Measurements from ENCODE around the gene MGMT. TPM values are rescaled to one million over a fixed set of nuclear protein-coding genes. Genes with fewer than 3 reads are reported as not detected.

Gene MGMT
- total RNA-seq, 1 experiment from 2014 or later, result 21.2 TPM

DNA sequence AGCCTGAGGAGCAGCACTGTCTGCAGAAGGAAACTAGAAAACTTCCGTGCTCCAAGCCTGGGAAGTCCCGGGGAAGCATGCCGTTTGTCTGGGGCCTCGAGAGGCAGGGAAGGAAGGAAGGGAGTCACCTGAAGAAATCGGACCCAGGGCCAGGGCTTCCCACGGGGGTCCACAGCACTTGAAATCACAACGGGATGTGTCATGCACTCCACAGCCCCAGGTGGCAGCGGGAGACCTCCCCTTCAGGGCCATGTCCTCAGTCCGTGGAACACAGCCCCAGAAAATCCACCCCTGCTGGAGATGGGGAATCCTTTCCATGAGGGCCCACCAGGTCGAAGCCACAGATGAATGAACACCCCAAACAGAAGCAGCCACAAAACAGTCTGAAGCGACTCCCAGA lies 239.5 kb downstream of the MGMT start:
- no peaks in the 10 kb centered on the region for H3K4me1 ChIP-seq (replicated peaks; ENCODE audit: insufficient read depth)
- BruUV-seq (replicated peaks), result no TSS peak
- H2AFZ ChIP-seq, result no peak overlapping the region
- H3K36me3 ChIP-seq (ENCODE audit: low read depth), result no peaks in the 10 kb centered on the region
- H3K9me3 ChIP-seq (ENCODE audit: insufficient read depth, low read depth), result no peaks in the 10 kb centered on the region
- H3K4me2 ChIP-seq, result no peak overlapping the region
- ChIA-PET POLR2A (ENCODE audit: unreplicated experiment) (no interaction called here), CTCF (no interaction called here)
- H3K4me3 ChIP-seq, result no peak overlapping the region
- H3K9me2 ChIP-seq (ENCODE audit: insufficient read depth), result no peaks in the 10 kb centered on the region
- no peak overlapping the region for H3K27ac ChIP-seq
- intact Hi-C loops (cut with micrococcal nuclease; ENCODE audit: unreplicated experiment), result no loop called here
- no peak for DNase-seq
- H4K20me1 ChIP-seq (ENCODE audit: insufficient read depth), result no peaks in the 10 kb centered on the region
- H3K79me2 ChIP-seq (ENCODE audit: low read depth), result no peaks in the 10 kb centered on the region
- no peaks in the 10 kb centered on the region for H3K27me3 ChIP-seq (ENCODE audit: insufficient read depth, low read depth)
- no peaks in the 10 kb centered on the region for H3F3A ChIP-seq (ENCODE audit: insufficient read depth, low read depth)
- no peak for TF ChIP-seq EZH2 (IDR thresholded peaks at IDR 0.05; ENCODE audit: low read depth)
- TF ChIP-seq, protein P1, sequence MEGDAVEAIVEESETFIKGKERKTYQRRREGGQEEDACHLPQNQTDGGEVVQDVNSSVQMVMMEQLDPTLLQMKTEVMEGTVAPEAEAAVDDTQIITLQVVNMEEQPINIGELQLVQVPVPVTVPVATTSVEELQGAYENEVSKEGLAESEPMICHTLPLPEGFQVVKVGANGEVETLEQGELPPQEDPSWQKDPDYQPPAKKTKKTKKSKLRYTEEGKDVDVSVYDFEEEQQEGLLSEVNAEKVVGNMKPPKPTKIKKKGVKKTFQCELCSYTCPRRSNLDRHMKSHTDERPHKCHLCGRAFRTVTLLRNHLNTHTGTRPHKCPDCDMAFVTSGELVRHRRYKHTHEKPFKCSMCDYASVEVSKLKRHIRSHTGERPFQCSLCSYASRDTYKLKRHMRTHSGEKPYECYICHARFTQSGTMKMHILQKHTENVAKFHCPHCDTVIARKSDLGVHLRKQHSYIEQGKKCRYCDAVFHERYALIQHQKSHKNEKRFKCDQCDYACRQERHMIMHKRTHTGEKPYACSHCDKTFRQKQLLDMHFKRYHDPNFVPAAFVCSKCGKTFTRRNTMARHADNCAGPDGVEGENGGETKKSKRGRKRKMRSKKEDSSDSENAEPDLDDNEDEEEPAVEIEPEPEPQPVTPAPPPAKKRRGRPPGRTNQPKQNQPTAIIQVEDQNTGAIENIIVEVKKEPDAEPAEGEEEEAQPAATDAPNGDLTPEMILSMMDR (conservative IDR thresholded peaks at IDR 0.05), result no peak

DNA sequence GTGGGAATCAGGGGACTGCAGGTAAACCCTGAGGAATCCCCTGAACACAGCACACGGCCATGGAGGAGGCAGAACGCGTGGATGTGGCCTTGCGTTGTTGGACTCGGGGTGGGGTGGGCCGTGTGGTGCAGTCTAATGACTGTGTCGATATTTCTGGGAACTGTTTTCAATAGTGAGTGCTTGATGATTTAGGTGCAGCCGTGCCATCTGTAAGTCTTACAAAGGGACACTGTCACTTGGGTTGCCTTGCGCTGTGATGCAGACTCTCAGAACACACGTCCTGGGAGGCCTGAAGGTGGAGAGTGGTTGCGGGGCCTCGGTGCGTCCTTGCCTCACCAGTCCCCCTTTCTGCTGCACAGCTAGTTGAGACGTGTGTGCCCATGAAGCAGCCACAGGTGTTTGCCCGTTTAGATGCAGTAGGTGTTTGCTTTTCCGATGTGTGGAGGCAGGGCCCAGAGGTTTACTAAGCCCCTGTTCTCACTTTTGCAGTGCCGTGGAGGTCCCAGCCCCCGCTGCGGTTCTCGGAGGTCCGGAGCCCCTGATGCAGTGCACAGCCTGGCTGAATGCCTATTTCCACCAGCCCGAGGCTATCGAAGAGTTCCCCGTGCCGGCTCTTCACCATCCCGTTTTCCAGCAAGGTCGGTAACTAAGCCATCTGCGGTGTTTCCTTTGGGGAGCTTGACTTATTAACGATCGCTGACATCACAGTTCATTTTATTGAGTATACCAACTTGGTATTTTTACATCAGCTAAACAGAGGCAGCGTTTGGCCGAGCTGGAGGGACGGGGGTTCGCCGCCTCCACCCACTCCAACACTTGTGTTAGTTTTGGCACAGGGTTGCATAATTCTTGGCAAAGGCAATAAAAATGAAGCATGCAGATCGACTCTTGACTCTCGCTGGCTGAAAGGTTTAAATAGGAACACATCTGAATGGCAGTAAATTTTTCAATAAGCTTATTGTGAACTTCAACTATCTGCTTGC lies 240.7 kb downstream of the MGMT start:
- H3K9me2 ChIP-seq (ENCODE audit: insufficient read depth), result no peaks in the 10 kb centered on the region
- H3K79me2 ChIP-seq (ENCODE audit: low read depth), result no peaks in the 10 kb centered on the region
- H3K4me1 ChIP-seq (replicated peaks; ENCODE audit: insufficient read depth), result no peaks in the 10 kb centered on the region
- H3K27ac ChIP-seq, result no peak overlapping the region
- no peak overlapping the region for H3K4me2 ChIP-seq
- no peak overlapping the region for H3K4me3 ChIP-seq
- no peak for DNase-seq
- TF ChIP-seq EZH2 (IDR thresholded peaks at IDR 0.05; ENCODE audit: low read depth), result no peak
- TF ChIP-seq, protein P1 (conservative IDR thresholded peaks at IDR 0.05), result no peak
- H3K9me3 ChIP-seq (ENCODE audit: insufficient read depth, low read depth), result no peaks in the 10 kb centered on the region
- ChIA-PET CTCF (no interaction called here), POLR2A (ENCODE audit: unreplicated experiment) (no interaction called here)
- no peaks in the 10 kb centered on the region for H3K27me3 ChIP-seq (ENCODE audit: insufficient read depth, low read depth)
- H4K20me1 ChIP-seq (ENCODE audit: insufficient read depth), result no peaks in the 10 kb centered on the region
- H3F3A ChIP-seq (ENCODE audit: insufficient read depth, low read depth), result no peaks in the 10 kb centered on the region
- H3K36me3 ChIP-seq (ENCODE audit: low read depth), result no peaks in the 10 kb centered on the region
- BruUV-seq (replicated peaks), result no TSS peak
- H2AFZ ChIP-seq, result no peak overlapping the region
- intact Hi-C loops (cut with micrococcal nuclease; ENCODE audit: unreplicated experiment), result no loop called here

DNA sequence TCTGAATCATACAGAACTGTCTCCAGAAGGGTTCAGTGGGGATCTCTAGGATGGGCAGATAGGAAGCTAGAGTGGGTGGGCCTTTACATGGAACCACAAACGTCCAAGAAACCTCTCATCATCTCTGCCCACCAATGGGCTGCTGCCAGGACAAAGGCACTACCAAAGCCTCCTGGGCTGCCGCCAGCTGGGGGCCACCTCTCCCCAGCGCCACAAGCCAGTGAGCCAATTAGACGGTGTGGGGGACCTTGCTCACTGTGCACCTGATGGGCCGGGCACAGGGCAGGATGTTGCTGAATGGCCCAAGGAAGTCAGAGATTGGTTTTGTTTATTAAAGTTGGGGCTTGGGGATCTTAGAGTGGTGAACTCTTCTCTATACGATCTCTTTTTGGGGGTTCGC lies 242.1 kb downstream of the MGMT start:
- Histone ChIP-seq H3K9me2 (ENCODE audit: insufficient read depth) (no peaks in the 10 kb centered on the region), H3K4me1 (replicated peaks; ENCODE audit: insufficient read depth) (no peaks in the 10 kb centered on the region), H3K4me3 (no peak overlapping the region), H3K79me2 (ENCODE audit: low read depth) (no peaks in the 10 kb centered on the region), H3K9me3 (ENCODE audit: insufficient read depth, low read depth) (no peaks in the 10 kb centered on the region), H3K27ac (no peak overlapping the region), H3K4me2 (no peak overlapping the region), H3K27me3 (ENCODE audit: insufficient read depth, low read depth) (no peaks in the 10 kb centered on the region), H2AFZ (no peak overlapping the region), H3K36me3 (ENCODE audit: low read depth) (no peaks in the 10 kb centered on the region), H3F3A (ENCODE audit: insufficient read depth, low read depth) (no peaks in the 10 kb centered on the region), H4K20me1 (ENCODE audit: insufficient read depth) (no peaks in the 10 kb centered on the region)
- no peak for DNase-seq
- no TSS peak for BruUV-seq (replicated peaks)
- ChIA-PET CTCF (no interaction called here), POLR2A (ENCODE audit: unreplicated experiment) (no interaction called here)
- intact Hi-C loops (cut with micrococcal nuclease; ENCODE audit: unreplicated experiment), result no loop called here
- TF ChIP-seq, protein P1 (conservative IDR thresholded peaks at IDR 0.05), result no peak
- no peak for TF ChIP-seq EZH2 (IDR thresholded peaks at IDR 0.05; ENCODE audit: low read depth)

Data from PC-9 (cell line).